Suppressor macrophage treated with lipopolysaccharide for 1 hour (primary cell): ENCODE data around the gene ADAT3.

Experiments
- DNase-seq, 3 donors: peaks; one replicate each; pipeline ENCODE4 v3.0.0-alpha.2; 2020 to 2022

ADAT3 gene

DNA sequence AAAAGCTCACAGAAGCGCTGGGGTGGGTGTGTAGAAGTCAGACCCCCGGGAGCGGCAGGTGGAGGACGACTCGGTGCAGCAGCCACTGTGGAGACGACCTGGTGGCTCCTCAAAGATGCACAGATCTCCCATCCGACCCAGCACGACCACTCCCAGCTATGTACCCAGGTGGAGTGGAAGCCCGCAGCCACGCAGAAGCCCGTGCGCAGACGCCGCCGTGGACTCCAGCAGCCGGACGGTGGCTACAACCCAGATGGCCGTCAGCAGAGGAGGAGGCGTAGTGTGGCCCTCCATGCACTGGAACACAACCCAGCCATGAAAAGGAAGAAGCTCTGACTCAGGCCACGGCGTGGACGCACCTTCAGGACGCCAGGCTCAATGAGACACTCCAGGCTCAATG lies 57.5 kb downstream of the ADAT3 start:
- DNase-seq = no peak
